GM23338 (cell line): ENCODE results near the gene TBC1D14. TPM values are rescaled to one million over a fixed set of nuclear protein-coding genes. Genes with fewer than 3 reads are reported as not detected.

Experiments used
- CREB1 ChIP-seq: fragments of 250-450 bp; sonication (Bioruptor Pico); IDR thresholded peaks from 2 replicates; pipeline ENCODE4 v1.5.0; 2020; ENCODE audit warnings: low read depth, mild to moderate bottlenecking, moderate library complexity
- EZH2 ChIP-seq: fragments of 200-600 bp; sonication (generic); IDR thresholded peaks from one replicate; pipeline ENCODE4 v1.8.0; 2017; ENCODE audit warnings: antibody characterized with exemption, mild to moderate bottlenecking, low read depth; ENCODE audit not compliant: unreplicated experiment
- EZH2phosphoT487 ChIP-seq: fragments of 200-600 bp; sonication (generic); IDR thresholded peaks from one replicate; pipeline ENCODE4 v1.8.1; 2018; ENCODE audit warnings: antibody characterized with exemption; ENCODE audit not compliant: unreplicated experiment
- NANOG ChIP-seq: IDR thresholded peaks from 2 replicates; pipeline ENCODE4 v1.6.1; 2016; ENCODE audit warnings: antibody characterized with exemption, borderline replicate concordance
- POLR2AphosphoS5 ChIP-seq: IDR thresholded peaks from 2 replicates; pipeline ENCODE4 v1.6.1; 2016; ENCODE audit warnings: antibody characterized with exemption, low read depth
- STAT1 ChIP-seq: IDR thresholded peaks from one replicate; pipeline ENCODE4 v1.6.1; 2016; ENCODE audit warnings: antibody characterized with exemption; ENCODE audit not compliant: unreplicated experiment
- ZNF114 ChIP-seq: fragments of 250-450 bp; sonication (Bioruptor Pico); IDR thresholded peaks from 2 replicates; pipeline ENCODE4 v1.5.0; 2020; ENCODE audit warnings: mild to moderate bottlenecking, moderate library complexity
- ZNF331 ChIP-seq: fragments of 250-450 bp; sonication (Bioruptor Pico); IDR thresholded peaks from 2 replicates; pipeline ENCODE4 v1.5.0; 2020; ENCODE audit warnings: low read depth, mild to moderate bottlenecking, moderate library complexity
- polyA plus RNA-seq: library from polyadenylated mRNA; unstranded; fragments of >200 nt; fragmentation: Nextera tagmentation; extraction: Ambion mirVana; gene quantifications from 2 replicates; pipeline ENCODE4 v1.2.1, GENCODE V29; 2016
- total RNA-seq: library from RNA; depleted of rRNA; stranded (reverse); fragments of >200 nt; shearing (Covaris generic); gene quantifications from 2 replicates; pipeline ENCODE4 v1.2.3, GENCODE V29; 2014
- TF ChIP-seq, protein P1 (sequence below): fragments of 250-450 bp; sonication (Bioruptor Pico); IDR thresholded peaks from 2 replicates; pipeline ENCODE4 v1.5.0; 2020; ENCODE audit warnings: mild to moderate bottlenecking, moderate library complexity
- TF ChIP-seq, protein P2 (sequence below), 2 experiments: fragments of 200-600 bp in 1 of 2; sonication (generic) in 1 of 2; conservative IDR thresholded peaks; 2 replicates each; pipeline versions ENCODE4 v1.5.1 to v1.6.1; 2016 to 2017; ENCODE audit warnings: antibody characterized with exemption in 2 of 2, low read depth in 2 of 2, mild to moderate bottlenecking in 2 of 2, moderate library complexity in 1 of 2
- TF ChIP-seq, protein P3 (sequence below): IDR thresholded peaks from 2 replicates; pipeline ENCODE4 v1.6.1; 2016; ENCODE audit warnings: antibody characterized with exemption

TBC1D14 gene
- total and polyA plus RNA-seq, 2 experiments from 2014 or later, result 18.2 to 59.7 TPM

DNA sequence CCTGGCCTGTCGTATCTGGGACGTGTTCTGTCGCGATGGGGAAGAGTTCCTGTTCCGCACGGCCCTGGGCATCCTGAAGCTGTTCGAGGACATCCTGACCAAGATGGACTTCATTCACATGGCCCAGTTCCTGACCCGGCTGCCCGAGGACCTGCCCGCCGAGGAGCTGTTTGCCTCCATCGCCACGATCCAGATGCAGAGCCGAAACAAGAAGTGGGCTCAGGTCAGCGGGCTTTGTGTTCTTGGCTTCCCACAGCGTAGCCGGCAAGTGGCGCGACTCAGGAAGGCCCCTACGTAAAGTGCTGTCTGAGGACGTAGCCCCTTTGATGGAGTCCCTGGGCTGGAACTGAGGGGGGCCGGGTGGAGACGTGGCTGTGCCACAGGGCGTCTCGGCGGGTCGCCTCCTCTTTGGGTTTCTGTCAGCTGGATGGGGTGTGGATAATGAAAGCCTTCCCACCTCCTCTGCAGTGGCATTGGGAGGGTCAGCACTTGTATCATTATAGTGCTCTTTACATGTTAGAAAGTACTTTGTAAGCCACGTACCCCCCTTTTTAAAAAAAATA lies 115.5 kb downstream of the TBC1D14 start (continued):
- TF ChIP-seq, protein P1, sequence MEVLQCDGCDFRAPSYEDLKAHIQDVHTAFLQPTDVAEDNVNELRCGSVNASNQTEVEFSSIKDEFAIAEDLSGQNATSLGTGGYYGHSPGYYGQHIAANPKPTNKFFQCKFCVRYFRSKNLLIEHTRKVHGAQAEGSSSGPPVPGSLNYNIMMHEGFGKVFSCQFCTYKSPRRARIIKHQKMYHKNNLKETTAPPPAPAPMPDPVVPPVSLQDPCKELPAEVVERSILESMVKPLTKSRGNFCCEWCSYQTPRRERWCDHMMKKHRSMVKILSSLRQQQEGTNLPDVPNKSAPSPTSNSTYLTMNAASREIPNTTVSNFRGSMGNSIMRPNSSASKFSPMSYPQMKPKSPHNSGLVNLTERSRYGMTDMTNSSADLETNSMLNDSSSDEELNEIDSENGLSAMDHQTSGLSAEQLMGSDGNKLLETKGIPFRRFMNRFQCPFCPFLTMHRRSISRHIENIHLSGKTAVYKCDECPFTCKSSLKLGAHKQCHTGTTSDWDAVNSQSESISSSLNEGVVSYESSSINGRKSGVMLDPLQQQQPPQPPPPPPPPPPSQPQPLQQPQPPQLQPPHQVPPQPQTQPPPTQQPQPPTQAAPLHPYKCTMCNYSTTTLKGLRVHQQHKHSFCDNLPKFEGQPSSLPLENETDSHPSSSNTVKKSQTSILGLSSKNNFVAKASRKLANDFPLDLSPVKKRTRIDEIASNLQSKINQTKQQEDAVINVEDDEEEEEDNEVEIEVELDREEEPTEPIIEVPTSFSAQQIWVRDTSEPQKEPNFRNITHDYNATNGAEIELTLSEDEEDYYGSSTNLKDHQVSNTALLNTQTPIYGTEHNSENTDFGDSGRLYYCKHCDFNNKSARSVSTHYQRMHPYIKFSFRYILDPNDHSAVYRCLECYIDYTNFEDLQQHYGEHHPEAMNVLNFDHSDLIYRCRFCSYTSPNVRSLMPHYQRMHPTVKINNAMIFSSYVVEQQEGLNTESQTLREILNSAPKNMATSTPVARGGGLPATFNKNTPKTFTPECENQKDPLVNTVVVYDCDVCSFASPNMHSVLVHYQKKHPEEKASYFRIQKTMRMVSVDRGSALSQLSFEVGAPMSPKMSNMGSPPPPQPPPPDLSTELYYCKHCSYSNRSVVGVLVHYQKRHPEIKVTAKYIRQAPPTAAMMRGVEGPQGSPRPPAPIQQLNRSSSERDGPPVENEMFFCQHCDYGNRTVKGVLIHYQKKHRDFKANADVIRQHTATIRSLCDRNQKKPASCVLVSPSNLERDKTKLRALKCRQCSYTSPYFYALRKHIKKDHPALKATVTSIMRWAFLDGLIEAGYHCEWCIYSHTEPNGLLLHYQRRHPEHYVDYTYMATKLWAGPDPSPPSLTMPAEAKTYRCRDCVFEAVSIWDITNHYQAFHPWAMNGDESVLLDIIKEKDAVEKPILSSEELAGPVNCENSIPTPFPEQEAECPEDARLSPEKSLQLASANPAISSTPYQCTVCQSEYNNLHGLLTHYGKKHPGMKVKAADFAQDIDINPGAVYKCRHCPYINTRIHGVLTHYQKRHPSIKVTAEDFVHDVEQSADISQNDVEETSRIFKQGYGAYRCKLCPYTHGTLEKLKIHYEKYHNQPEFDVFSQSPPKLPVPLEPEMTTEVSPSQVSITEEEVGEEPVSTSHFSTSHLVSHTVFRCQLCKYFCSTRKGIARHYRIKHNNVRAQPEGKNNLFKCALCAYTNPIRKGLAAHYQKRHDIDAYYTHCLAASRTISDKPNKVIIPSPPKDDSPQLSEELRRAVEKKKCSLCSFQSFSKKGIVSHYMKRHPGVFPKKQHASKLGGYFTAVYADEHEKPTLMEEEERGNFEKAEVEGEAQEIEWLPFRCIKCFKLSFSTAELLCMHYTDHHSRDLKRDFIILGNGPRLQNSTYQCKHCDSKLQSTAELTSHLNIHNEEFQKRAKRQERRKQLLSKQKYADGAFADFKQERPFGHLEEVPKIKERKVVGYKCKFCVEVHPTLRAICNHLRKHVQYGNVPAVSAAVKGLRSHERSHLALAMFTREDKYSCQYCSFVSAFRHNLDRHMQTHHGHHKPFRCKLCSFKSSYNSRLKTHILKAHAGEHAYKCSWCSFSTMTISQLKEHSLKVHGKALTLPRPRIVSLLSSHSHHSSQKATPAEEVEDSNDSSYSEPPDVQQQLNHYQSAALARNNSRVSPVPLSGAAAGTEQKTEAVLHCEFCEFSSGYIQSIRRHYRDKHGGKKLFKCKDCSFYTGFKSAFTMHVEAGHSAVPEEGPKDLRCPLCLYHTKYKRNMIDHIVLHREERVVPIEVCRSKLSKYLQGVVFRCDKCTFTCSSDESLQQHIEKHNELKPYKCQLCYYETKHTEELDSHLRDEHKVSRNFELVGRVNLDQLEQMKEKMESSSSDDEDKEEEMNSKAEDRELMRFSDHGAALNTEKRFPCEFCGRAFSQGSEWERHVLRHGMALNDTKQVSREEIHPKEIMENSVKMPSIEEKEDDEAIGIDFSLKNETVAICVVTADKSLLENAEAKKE (CRISPR knock-in tag), result no peak
- TF ChIP-seq, protein P2, sequence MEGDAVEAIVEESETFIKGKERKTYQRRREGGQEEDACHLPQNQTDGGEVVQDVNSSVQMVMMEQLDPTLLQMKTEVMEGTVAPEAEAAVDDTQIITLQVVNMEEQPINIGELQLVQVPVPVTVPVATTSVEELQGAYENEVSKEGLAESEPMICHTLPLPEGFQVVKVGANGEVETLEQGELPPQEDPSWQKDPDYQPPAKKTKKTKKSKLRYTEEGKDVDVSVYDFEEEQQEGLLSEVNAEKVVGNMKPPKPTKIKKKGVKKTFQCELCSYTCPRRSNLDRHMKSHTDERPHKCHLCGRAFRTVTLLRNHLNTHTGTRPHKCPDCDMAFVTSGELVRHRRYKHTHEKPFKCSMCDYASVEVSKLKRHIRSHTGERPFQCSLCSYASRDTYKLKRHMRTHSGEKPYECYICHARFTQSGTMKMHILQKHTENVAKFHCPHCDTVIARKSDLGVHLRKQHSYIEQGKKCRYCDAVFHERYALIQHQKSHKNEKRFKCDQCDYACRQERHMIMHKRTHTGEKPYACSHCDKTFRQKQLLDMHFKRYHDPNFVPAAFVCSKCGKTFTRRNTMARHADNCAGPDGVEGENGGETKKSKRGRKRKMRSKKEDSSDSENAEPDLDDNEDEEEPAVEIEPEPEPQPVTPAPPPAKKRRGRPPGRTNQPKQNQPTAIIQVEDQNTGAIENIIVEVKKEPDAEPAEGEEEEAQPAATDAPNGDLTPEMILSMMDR (conservative IDR thresholded peaks at IDR 0.05; ENCODE audit: low read depth in 2 of 2), result no peak
- TF ChIP-seq POLR2AphosphoS5 (no peak), EZH2phosphoT487 (no peak), ZNF331 (CRISPR knock-in tag) (no peak), NANOG (no peak), ZNF114 (CRISPR knock-in tag) (no peak), EZH2 (no peak), CREB1 (CRISPR knock-in tag) (no peak), STAT1 (no peak)
- TF ChIP-seq, protein P3, sequence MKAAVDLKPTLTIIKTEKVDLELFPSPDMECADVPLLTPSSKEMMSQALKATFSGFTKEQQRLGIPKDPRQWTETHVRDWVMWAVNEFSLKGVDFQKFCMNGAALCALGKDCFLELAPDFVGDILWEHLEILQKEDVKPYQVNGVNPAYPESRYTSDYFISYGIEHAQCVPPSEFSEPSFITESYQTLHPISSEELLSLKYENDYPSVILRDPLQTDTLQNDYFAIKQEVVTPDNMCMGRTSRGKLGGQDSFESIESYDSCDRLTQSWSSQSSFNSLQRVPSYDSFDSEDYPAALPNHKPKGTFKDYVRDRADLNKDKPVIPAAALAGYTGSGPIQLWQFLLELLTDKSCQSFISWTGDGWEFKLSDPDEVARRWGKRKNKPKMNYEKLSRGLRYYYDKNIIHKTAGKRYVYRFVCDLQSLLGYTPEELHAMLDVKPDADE, result no peak
